C4-2B (cell line): ENCODE results near the gene ZNF516.
"Not testable (repeated sequence)": the region's sequence is repeated elsewhere in the genome, so short reads cannot be mapped to it uniquely, and the experiment has no call there.

ENCODE experiments used
- H3K27ac ChIP-seq: fragments of 450-650 bp; 2 replicates; pipeline ENCODE4 v1.5.1; 2017
- ZFX ChIP-seq: fragments of 450-650 bp; IDR thresholded peaks from 2 replicates; pipeline ENCODE4 v1.6.1; 2017
- TF ChIP-seq, protein P1 (sequence below): fragments of 450-650 bp; conservative IDR thresholded peaks from 2 replicates; pipeline ENCODE4 v1.5.1; 2017; ENCODE audit warnings: mild to moderate bottlenecking

Gene ZNF516, protein sequence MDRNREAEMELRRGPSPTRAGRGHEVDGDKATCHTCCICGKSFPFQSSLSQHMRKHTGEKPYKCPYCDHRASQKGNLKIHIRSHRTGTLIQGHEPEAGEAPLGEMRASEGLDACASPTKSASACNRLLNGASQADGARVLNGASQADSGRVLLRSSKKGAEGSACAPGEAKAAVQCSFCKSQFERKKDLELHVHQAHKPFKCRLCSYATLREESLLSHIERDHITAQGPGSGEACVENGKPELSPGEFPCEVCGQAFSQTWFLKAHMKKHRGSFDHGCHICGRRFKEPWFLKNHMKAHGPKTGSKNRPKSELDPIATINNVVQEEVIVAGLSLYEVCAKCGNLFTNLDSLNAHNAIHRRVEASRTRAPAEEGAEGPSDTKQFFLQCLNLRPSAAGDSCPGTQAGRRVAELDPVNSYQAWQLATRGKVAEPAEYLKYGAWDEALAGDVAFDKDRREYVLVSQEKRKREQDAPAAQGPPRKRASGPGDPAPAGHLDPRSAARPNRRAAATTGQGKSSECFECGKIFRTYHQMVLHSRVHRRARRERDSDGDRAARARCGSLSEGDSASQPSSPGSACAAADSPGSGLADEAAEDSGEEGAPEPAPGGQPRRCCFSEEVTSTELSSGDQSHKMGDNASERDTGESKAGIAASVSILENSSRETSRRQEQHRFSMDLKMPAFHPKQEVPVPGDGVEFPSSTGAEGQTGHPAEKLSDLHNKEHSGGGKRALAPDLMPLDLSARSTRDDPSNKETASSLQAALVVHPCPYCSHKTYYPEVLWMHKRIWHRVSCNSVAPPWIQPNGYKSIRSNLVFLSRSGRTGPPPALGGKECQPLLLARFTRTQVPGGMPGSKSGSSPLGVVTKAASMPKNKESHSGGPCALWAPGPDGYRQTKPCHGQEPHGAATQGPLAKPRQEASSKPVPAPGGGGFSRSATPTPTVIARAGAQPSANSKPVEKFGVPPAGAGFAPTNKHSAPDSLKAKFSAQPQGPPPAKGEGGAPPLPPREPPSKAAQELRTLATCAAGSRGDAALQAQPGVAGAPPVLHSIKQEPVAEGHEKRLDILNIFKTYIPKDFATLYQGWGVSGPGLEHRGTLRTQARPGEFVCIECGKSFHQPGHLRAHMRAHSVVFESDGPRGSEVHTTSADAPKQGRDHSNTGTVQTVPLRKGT

DNA sequence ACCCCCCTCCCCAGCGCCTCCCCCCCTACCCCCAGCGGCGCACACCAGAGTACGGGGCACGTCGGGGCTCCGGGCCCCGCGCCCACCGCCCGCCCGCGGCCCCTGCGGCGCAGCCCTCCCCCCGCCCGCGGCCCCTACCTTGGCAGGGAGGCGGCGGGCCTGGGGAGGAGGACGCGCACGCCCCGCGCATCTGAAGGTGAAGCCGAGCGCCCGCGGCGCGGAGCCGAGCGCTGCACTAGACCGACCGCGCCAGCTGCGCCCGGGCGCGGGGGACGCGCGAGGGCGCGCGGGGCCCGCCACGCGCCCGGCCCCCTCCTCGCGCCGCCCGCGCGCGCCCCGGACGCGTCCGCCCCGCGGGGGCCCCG is at the start of gene ZNF516:
Gene ZNF516 (minus strand): TSS at position 237 of the 365 bp plus-strand sequence. CDS start 52,188 bp downstream, outside the sequence.
- TF ChIP-seq, protein P1, sequence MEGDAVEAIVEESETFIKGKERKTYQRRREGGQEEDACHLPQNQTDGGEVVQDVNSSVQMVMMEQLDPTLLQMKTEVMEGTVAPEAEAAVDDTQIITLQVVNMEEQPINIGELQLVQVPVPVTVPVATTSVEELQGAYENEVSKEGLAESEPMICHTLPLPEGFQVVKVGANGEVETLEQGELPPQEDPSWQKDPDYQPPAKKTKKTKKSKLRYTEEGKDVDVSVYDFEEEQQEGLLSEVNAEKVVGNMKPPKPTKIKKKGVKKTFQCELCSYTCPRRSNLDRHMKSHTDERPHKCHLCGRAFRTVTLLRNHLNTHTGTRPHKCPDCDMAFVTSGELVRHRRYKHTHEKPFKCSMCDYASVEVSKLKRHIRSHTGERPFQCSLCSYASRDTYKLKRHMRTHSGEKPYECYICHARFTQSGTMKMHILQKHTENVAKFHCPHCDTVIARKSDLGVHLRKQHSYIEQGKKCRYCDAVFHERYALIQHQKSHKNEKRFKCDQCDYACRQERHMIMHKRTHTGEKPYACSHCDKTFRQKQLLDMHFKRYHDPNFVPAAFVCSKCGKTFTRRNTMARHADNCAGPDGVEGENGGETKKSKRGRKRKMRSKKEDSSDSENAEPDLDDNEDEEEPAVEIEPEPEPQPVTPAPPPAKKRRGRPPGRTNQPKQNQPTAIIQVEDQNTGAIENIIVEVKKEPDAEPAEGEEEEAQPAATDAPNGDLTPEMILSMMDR: no peak
- TF ChIP-seq ZFX: no peak
- H3K27ac ChIP-seq: no peak within 1 kb of the TSS

DNA sequence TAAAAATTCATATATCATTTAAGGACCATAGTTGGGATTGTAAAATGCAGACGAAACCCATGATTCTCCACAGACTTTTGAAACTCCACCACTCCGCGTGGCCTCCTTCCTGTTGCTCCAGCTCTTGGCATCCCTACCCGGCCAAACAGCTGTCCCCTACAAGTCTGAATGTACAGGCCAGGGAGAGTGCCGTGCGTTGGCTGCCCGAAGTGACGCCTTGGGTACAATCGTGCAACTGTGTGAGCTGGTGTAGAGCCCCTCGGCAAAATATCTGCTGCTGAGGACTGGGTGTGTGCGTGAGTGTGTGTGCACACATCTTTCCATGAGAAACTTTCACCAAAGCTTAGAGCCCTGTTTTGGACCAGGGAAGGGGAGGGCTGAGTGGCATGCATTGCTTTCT is 43.8 kb upstream of the ZNF516 start:
- TF ChIP-seq ZFX: no peak
- H3K27ac ChIP-seq: no peak overlapping the region

DNA sequence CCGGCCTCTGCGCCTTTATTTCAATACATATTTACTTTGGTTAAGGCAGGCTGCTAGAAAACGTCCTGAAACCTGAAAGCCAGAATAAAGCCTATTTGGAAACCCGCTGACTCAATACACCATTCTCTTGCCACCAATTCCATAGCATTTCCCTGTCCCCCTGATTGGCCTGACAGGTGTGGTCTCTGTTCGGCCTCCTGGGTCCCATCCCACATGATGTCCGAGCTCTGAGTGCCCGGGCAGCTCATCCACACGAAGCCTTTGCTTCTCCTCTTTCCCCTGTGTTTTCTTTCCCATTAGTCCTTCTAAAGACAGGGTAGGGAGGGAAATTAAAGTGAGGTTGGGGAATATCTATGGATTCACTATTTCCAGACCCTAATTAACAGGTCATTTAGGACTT is 42.6 kb upstream of the ZNF516 start:
- no peak overlapping the region for H3K27ac ChIP-seq
- TF ChIP-seq ZFX: no peak
- TF ChIP-seq, protein P1: no peak

DNA sequence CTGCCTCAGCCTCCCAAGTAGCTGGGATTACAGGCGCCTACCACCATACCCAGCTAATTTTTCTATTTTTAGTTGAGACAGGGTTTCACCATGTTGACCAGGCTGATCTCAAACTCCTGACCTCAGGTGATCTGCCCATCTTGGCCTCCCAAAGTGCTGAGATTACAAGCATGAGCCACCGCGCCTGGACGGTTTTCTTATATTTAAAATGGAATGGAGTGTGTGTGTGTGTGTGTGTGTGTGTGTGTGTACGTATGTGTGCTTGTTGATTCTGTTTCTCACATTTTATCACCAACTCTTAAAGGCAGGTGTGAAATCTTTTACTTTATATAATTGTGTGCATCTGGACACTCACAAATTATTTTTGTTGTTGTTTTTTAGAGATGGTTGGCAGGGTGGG is 41.6 kb upstream of the ZNF516 start:
- not testable (repeated sequence) for H3K27ac ChIP-seq

DNA sequence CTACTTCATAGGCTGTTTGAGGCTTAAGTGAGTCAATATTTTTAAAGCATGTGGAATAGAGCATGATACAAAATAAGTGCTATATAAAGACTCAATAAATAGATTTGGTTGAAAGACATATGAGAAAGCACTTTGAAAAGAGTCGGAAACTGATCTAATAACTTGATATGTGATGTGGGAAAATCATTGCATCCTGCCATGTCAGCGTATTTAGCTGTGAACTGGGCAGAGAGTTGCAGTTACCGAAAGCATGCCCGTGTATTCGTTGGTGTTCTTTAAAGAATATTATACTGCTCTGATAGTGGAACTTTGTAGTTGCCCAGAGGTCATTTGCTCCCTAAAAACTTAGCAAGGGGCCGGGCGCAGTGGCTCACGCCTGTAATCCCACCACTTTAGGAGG is 37.8 kb upstream of the ZNF516 start:
- TF ChIP-seq ZFX: no peak
- TF ChIP-seq, protein P1: no peak
- H3K27ac ChIP-seq: no peak overlapping the region

DNA sequence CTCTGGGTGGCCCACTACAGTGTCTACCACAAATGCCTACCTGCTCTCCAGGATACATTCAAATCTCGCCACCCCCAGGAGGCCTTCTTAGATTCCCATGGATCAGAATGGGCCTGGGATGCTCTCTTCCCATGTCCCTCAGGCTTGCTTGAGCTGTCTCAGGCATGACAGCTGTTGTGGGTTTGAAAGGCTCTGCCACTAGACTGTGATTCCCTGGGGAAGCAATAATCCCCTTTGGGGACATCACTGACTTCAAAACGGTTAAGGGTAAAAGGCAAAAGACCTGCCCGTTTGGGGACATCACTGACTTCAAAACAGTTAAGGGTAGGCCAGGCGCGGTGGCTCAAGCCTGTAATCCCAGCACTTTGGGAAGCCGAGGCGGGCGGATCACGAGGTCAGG is 35.8 kb upstream of the ZNF516 start:
- TF ChIP-seq ZFX: no peak
- TF ChIP-seq, protein P1: no peak
- H3K27ac ChIP-seq: no peak overlapping the region

DNA sequence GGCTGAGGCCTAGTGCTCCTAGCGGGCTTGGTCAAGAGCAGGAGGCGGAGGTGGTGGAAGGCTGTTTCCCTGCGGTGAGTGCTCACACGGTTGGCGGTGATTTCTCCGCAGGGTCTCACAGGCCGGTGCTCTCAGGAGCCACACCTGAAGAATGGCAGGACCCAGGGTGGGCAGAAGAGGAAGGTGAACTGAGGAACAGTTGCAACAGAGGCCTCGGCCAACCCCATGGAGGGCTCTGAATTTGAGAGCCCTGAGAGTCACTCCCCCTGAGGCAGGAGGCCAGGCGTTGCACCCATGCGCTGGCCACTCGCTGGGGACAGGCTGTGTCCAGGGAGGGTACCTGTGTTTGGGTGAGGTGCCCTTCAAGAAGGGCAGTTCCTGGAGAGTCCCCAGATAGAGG is 35.3 kb upstream of the ZNF516 start:
- no peak for TF ChIP-seq ZFX
- TF ChIP-seq, protein P1: no peak
- no peak overlapping the region for H3K27ac ChIP-seq

DNA sequence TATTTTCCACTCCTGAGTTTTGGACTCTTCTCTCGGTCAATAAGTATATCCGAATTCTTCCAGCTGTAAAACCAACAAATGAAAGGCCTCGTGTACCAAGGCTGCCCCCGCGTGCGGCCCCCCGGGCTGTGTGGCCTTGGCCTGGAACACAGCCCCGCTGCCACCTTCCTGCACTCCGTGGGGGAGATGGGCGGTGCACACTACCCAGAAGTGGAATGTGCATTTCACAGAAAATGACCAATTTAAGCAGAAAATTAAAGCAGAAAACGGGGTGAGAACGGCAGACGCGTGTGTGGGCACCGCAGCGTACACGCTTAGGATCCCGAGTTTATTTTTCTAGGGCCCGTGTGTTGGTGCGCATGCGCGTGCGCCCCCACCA is 34.4 kb upstream of the ZNF516 start:
- no peak overlapping the region for H3K27ac ChIP-seq
- no peak for TF ChIP-seq ZFX
- TF ChIP-seq, protein P1: no peak
